OCI-M1 (cell line): ENCODE measurements around the gene BEST3.
A peak's percentile ranks its signal among the peaks of the same experiment; 100 is the strongest.
"Not testable (repeated sequence)": the region's sequence is repeated elsewhere in the genome, so short reads cannot be mapped to it uniquely, and the experiment has no call there.

Source experiments
- DNase-seq: peaks from one replicate; lab custom pipeline; 2025; lab: John Stamatoyannopoulos, UW

BEST3 gene

GRCh38 chr12:69648476-69648875, 50.6 kb downstream of the BEST3 start:
- DNase-seq, result no peak

- DNase-seq, result no peak
These were observed 51.9 kb downstream of the BEST3 start for GRCh38 chr12:69647178-69647577.

GRCh38 chr12:69645031-69645430, 54.1 kb downstream of the BEST3 start:
- no peak for DNase-seq

GRCh38 chr12:69644511-69644910, 54.6 kb downstream of the BEST3 start:
- DNase-seq, result no peak

- no peak for DNase-seq
These were observed 56.6 kb downstream of the BEST3 start for GRCh38 chr12:69642531-69642930.

- no peak for DNase-seq
These were observed 57.6 kb downstream of the BEST3 start for GRCh38 chr12:69641546-69641945.

GRCh38 chr12:69639400-69640016, 59.6 kb downstream of the BEST3 start:
- DNase-seq, result peak; percentile 86

- peak; percentile 27 for DNase-seq
These were observed 66.0 kb downstream of the BEST3 start for GRCh38 chr12:69633061-69633460.

- DNase-seq, result peak; percentile 17
These were observed 68.9 kb downstream of the BEST3 start for GRCh38 chr12:69630191-69630590.

- no peak for DNase-seq
These were observed 71.6 kb downstream of the BEST3 start for GRCh38 chr12:69627501-69627900.

GRCh38 chr12:69623970-69624369, 75.1 kb downstream of the BEST3 start:
- DNase-seq, result peak; percentile 98

- no peak for DNase-seq
These were observed 77.6 kb downstream of the BEST3 start for GRCh38 chr12:69621551-69621950.

- DNase-seq, result no peak
These were observed 78.2 kb downstream of the BEST3 start for GRCh38 chr12:69620921-69621320.

- no peak for DNase-seq
These were observed 79.0 kb downstream of the BEST3 start for GRCh38 chr12:69620077-69620476.

GRCh38 chr12:69619050-69619449, 80.1 kb downstream of the BEST3 start:
- DNase-seq, result no peak

GRCh38 chr12:69616025-69616424, 83.1 kb downstream of the BEST3 start:
- DNase-seq, result no peak

GRCh38 chr12:69613351-69613750, 85.8 kb downstream of the BEST3 start:
- DNase-seq, result no peak

GRCh38 chr12:69610729-69611128, 88.4 kb downstream of the BEST3 start, which contains the start of gene LRRC10:
LRRC10 (minus strand) TSS chr12:69610907; CDS start chr12:69610838, 69 bp downstream.
- DNase-seq, result no peak

- no peak for DNase-seq
These were observed 89.0 kb downstream of the BEST3 start for GRCh38 chr12:69610126-69610525.

- DNase-seq, result peak; percentile 45
These were observed 91.0 kb downstream of the BEST3 start for GRCh38 chr12:69608114-69608513.

- not testable (repeated sequence) for DNase-seq
These were observed 94.8 kb downstream of the BEST3 start for GRCh38 chr12:69604275-69604674.
